GM12875 (cell line): ENCODE results near the gene RAB8A.

Experiments used
- H3K4me3 ChIP-seq: one replicate; pipeline ENCODE4 v1.5.1; 2011; ENCODE audit warnings: low read depth, low read length, control low read depth
- CTCF ChIP-seq: IDR thresholded peaks from 2 replicates; pipeline ENCODE4 v1.5.1; 2011; ENCODE audit warnings: low read depth, mild to moderate bottlenecking, control low read depth, inconsistent platforms, low read length, moderate library complexity, borderline replicate concordance; ENCODE audit not compliant: insufficient read depth

The RAB8A gene

GRCh38 chr19:16089010-16089846, 22.5 kb upstream of the RAB8A start:
- TF ChIP-seq CTCF, result no peak
- H3K4me3 ChIP-seq, result no peak overlapping the region

- no peak overlapping the region for H3K4me3 ChIP-seq
- TF ChIP-seq CTCF, result no peak
Measured at GRCh38 chr19:16091546-16092475, 19.9 kb upstream of the RAB8A start.

GRCh38 chr19:16094360-16095070, 17.2 kb upstream of the RAB8A start:
- no peak overlapping the region for H3K4me3 ChIP-seq
- TF ChIP-seq CTCF, result no peak

GRCh38 chr19:16095071-16095571, 16.6 kb upstream of the RAB8A start:
- no peak overlapping the region for H3K4me3 ChIP-seq
- TF ChIP-seq CTCF, result no peak

- no peak overlapping the region for H3K4me3 ChIP-seq
- no peak for TF ChIP-seq CTCF
Measured at GRCh38 chr19:16096280-16096855, 15.3 kb upstream of the RAB8A start.

GRCh38 chr19:16098416-16098768, 13.3 kb upstream of the RAB8A start:
- no peak for TF ChIP-seq CTCF
- H3K4me3 ChIP-seq, result no peak overlapping the region
